Panc1 (cell line): ENCODE results near the gene TRAF2. TPM values are rescaled to one million over a fixed set of nuclear protein-coding genes. Genes with fewer than 3 reads are reported as not detected.
A peak's percentile ranks its signal among the peaks of the same experiment; 100 is the strongest.

ENCODE experiments used
- ATAC-seq: fragments of 200-7000 bp; cut with Tn5 transposase; 2 replicates; pipeline ENCODE4 v1.9.1; 2020; ENCODE audit warnings: mild to moderate bottlenecking, moderate library complexity
- BruUV-seq: library from RNA; stranded (reverse); fragments of 400-500 nt; replicated peaks from 2 replicates; lab custom pipeline; 2021; lab: Mats Ljungman, UMichigan
- CTCF ChIA-PET: fragments of 300-600 bp; sonication (Branson Sonifier 250); formaldehyde crosslinking; loops from one replicate; lab custom pipeline; 2022; ENCODE audit warnings: antibody characterized with exemption; lab: Charles Lee
- POLR2A ChIA-PET: fragments of 300-600 bp; sonication (Branson Sonifier 250); formaldehyde crosslinking; loops from one replicate; lab custom pipeline; 2022; ENCODE audit warnings: antibody characterized with exemption; lab: Charles Lee
- DNase-seq: peaks from one replicate; pipeline ENCODE4 v3.0.0-alpha.2; 2010; ENCODE audit warnings: low read depth, low spot score
- H3K27ac ChIP-seq: 2 replicates; pipeline ENCODE4 v1.5.1; 2011; ENCODE audit warnings: mild to moderate bottlenecking, low read length, inconsistent platforms
- H3K27me3 ChIP-seq: fragments of 200-500 bp; sonication (Bioruptor generic); 2 replicates; pipeline ENCODE4 v1.6.0; 2014; ENCODE audit warnings: low read length, inconsistent platforms; ENCODE audit not compliant: control insufficient read depth, insufficient read depth
- H3K36me3 ChIP-seq: fragments of 200-500 bp; sonication (Bioruptor generic); 2 replicates; pipeline ENCODE4 v1.5.1; 2014; ENCODE audit warnings: inconsistent platforms, mild to moderate bottlenecking, low read length, moderate library complexity; ENCODE audit not compliant: control insufficient read depth, insufficient read depth
- H3K4me1 ChIP-seq: 2 replicates; pipeline ENCODE4 v1.5.1; 2011; ENCODE audit warnings: inconsistent platforms, mild to moderate bottlenecking, low read length, moderate library complexity; ENCODE audit not compliant: control insufficient read depth, insufficient read depth
- H3K4me3 ChIP-seq, 2 experiments: 2 replicates each; pipeline ENCODE4 v1.5.1; 2011 to 2012; ENCODE audit warnings: low read depth in 2 of 2, low read length in 2 of 2, mild to moderate bottlenecking in 2 of 2, inconsistent platforms in 1 of 2, moderate library complexity in 1 of 2
- H3K9me3 ChIP-seq: fragments of 200-500 bp; sonication (Bioruptor generic); 2 replicates; pipeline ENCODE4 v1.5.1; 2014; ENCODE audit warnings: low read depth, mild to moderate bottlenecking, inconsistent platforms, low read length, moderate library complexity; ENCODE audit not compliant: control insufficient read depth, insufficient read depth
- POLR2AphosphoS5 ChIP-seq: IDR thresholded peaks from 2 replicates; pipeline ENCODE4 v1.6.1; 2012; ENCODE audit warnings: mild to moderate bottlenecking, low read depth, low read length, moderate library complexity
- SIN3A ChIP-seq: IDR thresholded peaks from 2 replicates; pipeline ENCODE4 v1.6.1; 2012; ENCODE audit warnings: low read depth, mild to moderate bottlenecking, low read length, moderate library complexity, borderline replicate concordance; ENCODE audit not compliant: insufficient read depth
- TCF7L2 ChIP-seq: IDR thresholded peaks from 2 replicates; pipeline ENCODE4 v1.6.1; 2011; ENCODE audit warnings: mild to moderate bottlenecking, low read depth, low read length, inconsistent platforms
- in situ Hi-C: cut with HindIII; loops from 2 replicates; pipeline ENCODE4 v1.10.0; 2016; ENCODE audit warnings: low sequenced_read_pairs, low pct_unique_long_range_greater_than_20kb
- intact Hi-C: fragments of 100-400 bp; cut with micrococcal nuclease; formaldehyde crosslinking; loops from one replicate; pipeline ENCODE4 v1.10.0; 2022; ENCODE audit not compliant: unreplicated experiment
- total RNA-seq: library from RNA; stranded (reverse); gene quantifications from one replicate; pipeline ENCODE4 v1.2.1, GENCODE V29; 2021; ENCODE audit not compliant: unreplicated experiment
- TF ChIP-seq, protein P1 (sequence below): fragments of 450-650 bp; IDR thresholded peaks from 2 replicates; pipeline ENCODE4 v1.5.1; 2017; ENCODE audit warnings: mild to moderate bottlenecking
- TF ChIP-seq, protein P2 (sequence below), 2 experiments: IDR thresholded peaks; 2 replicates each; pipeline ENCODE4 v1.6.1; 2011 to 2012; ENCODE audit warnings: low read depth in 2 of 2, control low read depth in 1 of 2, low read length in 1 of 2, mild to moderate bottlenecking in 1 of 2, moderate library complexity in 1 of 2; ENCODE audit not compliant: insufficient read depth in 1 of 2

TRAF2 gene
- total RNA-seq, 1 experiment from 2014 or later, result 48.7 TPM

DNA sequence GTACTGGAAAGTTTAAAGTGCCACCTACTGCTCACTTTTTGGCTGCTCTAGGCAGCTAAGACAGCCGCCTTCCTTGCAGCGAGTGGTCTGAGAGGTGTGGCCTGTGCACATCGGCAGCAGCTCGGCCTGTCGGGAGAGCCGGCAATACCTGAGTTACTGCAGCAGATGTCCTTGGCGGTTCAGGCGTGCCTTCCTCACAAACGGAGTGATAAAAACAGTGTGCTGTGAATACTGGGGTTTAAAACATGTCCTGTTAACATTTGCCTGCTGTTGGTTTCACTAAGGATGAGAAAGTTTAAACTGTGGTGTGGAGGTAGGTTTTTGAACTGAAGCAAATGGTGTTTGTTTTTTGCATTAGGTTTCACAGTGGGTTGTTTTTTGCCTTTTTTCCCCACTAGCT, 12.9 kb downstream of the TRAF2 start:
- no TSS peak for BruUV-seq

DNA sequence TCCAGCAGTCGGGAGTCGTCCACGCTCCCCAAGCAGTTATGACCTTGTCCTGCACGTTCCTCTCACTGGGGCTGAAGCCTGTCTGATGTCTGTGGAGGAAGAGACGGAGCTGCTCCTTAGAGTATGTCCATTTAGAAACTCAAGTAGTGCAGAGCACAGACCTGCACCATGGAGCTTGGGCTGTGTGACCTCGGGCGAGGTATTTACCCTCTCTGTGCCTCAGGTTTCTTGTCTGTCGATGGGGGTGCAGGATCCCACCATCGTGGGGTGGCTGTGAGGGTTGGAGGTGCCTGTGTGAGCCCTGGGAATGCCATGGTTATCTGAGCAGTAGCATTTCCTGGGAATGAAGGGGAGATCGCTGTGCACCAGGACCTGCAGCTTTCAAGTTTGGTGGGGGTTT, 14.2 kb downstream of the TRAF2 start:
- CTCF ChIA-PET, result no interaction called here
- no TSS peak for BruUV-seq
- ATAC-seq, result no peak
- Histone ChIP-seq H3K27ac (peak overlapping the region; percentile 97), H3K4me1 (peaks cover 49% of the 10 kb centered on the region), H3K9me3 (no peaks in the 10 kb centered on the region), H3K27me3 (no peaks in the 10 kb centered on the region), H3K4me3 (no peak overlapping the region), H3K36me3 (peaks cover 6% of the 10 kb centered on the region; the same call in 1 of the 2 replicates)
- TF ChIP-seq TCF7L2, result no peak
- TF ChIP-seq SIN3A, result no peak
- TF ChIP-seq, protein P1, sequence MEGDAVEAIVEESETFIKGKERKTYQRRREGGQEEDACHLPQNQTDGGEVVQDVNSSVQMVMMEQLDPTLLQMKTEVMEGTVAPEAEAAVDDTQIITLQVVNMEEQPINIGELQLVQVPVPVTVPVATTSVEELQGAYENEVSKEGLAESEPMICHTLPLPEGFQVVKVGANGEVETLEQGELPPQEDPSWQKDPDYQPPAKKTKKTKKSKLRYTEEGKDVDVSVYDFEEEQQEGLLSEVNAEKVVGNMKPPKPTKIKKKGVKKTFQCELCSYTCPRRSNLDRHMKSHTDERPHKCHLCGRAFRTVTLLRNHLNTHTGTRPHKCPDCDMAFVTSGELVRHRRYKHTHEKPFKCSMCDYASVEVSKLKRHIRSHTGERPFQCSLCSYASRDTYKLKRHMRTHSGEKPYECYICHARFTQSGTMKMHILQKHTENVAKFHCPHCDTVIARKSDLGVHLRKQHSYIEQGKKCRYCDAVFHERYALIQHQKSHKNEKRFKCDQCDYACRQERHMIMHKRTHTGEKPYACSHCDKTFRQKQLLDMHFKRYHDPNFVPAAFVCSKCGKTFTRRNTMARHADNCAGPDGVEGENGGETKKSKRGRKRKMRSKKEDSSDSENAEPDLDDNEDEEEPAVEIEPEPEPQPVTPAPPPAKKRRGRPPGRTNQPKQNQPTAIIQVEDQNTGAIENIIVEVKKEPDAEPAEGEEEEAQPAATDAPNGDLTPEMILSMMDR, result no peak
- TF ChIP-seq POLR2AphosphoS5, result no peak
- TF ChIP-seq, protein P2, sequence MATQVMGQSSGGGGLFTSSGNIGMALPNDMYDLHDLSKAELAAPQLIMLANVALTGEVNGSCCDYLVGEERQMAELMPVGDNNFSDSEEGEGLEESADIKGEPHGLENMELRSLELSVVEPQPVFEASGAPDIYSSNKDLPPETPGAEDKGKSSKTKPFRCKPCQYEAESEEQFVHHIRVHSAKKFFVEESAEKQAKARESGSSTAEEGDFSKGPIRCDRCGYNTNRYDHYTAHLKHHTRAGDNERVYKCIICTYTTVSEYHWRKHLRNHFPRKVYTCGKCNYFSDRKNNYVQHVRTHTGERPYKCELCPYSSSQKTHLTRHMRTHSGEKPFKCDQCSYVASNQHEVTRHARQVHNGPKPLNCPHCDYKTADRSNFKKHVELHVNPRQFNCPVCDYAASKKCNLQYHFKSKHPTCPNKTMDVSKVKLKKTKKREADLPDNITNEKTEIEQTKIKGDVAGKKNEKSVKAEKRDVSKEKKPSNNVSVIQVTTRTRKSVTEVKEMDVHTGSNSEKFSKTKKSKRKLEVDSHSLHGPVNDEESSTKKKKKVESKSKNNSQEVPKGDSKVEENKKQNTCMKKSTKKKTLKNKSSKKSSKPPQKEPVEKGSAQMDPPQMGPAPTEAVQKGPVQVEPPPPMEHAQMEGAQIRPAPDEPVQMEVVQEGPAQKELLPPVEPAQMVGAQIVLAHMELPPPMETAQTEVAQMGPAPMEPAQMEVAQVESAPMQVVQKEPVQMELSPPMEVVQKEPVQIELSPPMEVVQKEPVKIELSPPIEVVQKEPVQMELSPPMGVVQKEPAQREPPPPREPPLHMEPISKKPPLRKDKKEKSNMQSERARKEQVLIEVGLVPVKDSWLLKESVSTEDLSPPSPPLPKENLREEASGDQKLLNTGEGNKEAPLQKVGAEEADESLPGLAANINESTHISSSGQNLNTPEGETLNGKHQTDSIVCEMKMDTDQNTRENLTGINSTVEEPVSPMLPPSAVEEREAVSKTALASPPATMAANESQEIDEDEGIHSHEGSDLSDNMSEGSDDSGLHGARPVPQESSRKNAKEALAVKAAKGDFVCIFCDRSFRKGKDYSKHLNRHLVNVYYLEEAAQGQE (IDR thresholded peaks at IDR 0.05; ENCODE audit: insufficient read depth in 1 of 2, low read depth in 2 of 2, low read length in 1 of 2), result no peak
- in situ Hi-C loops, result no loop called here
- no peak for DNase-seq
- POLR2A ChIA-PET, result interaction anchor here (0.6 kb wide), 1 partner anchor 19 kb away, joined by 10 read pairs; no protein-coding TSS in a partner anchor
- intact Hi-C loops, result no loop called here

More for the DNA sequence above, 12.9 kb downstream of the TRAF2 start:
- CTCF ChIA-PET, result interaction anchor here (0.6 to 1.3 kb wide), 2 partner anchors 17 to 22 kb away, joined by 3 to 5 read pairs; no protein-coding TSS in a partner anchor
- DNase-seq (no peak), ATAC-seq (no peak)
- no peaks in the 10 kb centered on the region for H3K27me3 ChIP-seq
- peak overlapping the region; percentile 97 for H3K27ac ChIP-seq
- no peak overlapping the region for H3K4me3 ChIP-seq
- peaks cover 49% of the 10 kb centered on the region for H3K4me1 ChIP-seq
- POLR2A ChIA-PET, result no interaction called here
- in situ Hi-C loops, result no loop called here
- peaks cover 4% of the 10 kb centered on the region; the same call in 1 of the 2 replicates for H3K36me3 ChIP-seq
- intact Hi-C loops, result no loop called here
- no peaks in the 10 kb centered on the region for H3K9me3 ChIP-seq
- TF ChIP-seq SIN3A (no peak), POLR2AphosphoS5 (no peak), TCF7L2 (no peak)
- TF ChIP-seq, protein P2 (IDR thresholded peaks at IDR 0.05; ENCODE audit: insufficient read depth in 1 of 2, low read depth in 2 of 2, low read length in 1 of 2), result no peak
- TF ChIP-seq, protein P1, result no peak
